Testis (tissue), 3 donors: ENCODE results near the gene SLC18B1. TPM values are rescaled to one million over a fixed set of nuclear protein-coding genes. Genes with fewer than 3 reads are reported as not detected.
A peak's percentile ranks its signal among the peaks of the same experiment; 100 is the strongest.

Experiments used
- DNase-seq: peaks from one replicate; pipeline ENCODE4 v3.0.0-alpha.2; 2019
- H3K27ac ChIP-seq, 2 donors: fragments of 200-600 bp; sonication (generic); one replicate each; pipeline ENCODE4 v1.5.1; 2019
- H3K27me3 ChIP-seq: fragments of 200-600 bp; sonication (generic); one replicate; pipeline ENCODE4 v1.5.1; 2019
- H3K36me3 ChIP-seq: fragments of 200-600 bp; sonication (generic); one replicate; pipeline ENCODE4 v1.5.1; 2017; ENCODE audit warnings: low read depth; ENCODE audit errors: missing control alignments
- H3K4me1 ChIP-seq: fragments of 200-600 bp; sonication (generic); one replicate; pipeline ENCODE4 v1.5.1; 2019
- H3K4me3 ChIP-seq, 2 donors: fragments of 200-600 bp; sonication (generic); one replicate each; pipeline ENCODE4 v1.5.1; 2017 to 2019
- H3K9me3 ChIP-seq: fragments of 200-600 bp; sonication (generic); one replicate; pipeline ENCODE4 v1.5.1; 2017
- CTCF ChIP-seq, 3 experiments: fragments of 450-650 bp in 2 of 3; fragments of 200-600 bp in 1 of 3; sonication (generic) in 1 of 3; IDR thresholded peaks; one replicate each; pipeline ENCODE4 v1.5.1; 2016 to 2019; ENCODE audit warnings: antibody characterized with exemption in 3 of 3, mild to moderate bottlenecking in 2 of 3, moderate library complexity in 1 of 3
- POLR2A ChIP-seq: fragments of 450-650 bp; IDR thresholded peaks from one replicate; pipeline ENCODE4 v1.6.1; 2017; ENCODE audit warnings: antibody characterized with exemption, mild to moderate bottlenecking, moderate library complexity
- WGBS, 2 donors: methylation state at CpG; one replicate each; pipeline ENCODE4 v1.1.5; 2018; 5-methylcytosine and 5-hydroxymethylcytosine counted together
- intact Hi-C: fragments of 100-400 bp; cut with DNase I; formaldehyde crosslinking; loops from one replicate; pipeline ENCODE4 v1.15.1; 2023; ENCODE audit warnings: low total_unique reads
- polyA plus RNA-seq: library from polyadenylated mRNA; stranded (reverse); fragments of 350-450 nt; fragmentation: Illumina TruSeq; extraction: RNeasy Lipid Tissue Mini Kit (QIAGEN cat#74804); gene quantifications from one replicate; pipeline ENCODE4 v1.2.3, GENCODE V29; 2014; ENCODE audit warnings: low read depth, low replicate concordance; ENCODE audit not compliant: insufficient read depth
- total RNA-seq, 2 donors: library from RNA; depleted of rRNA; stranded (reverse); fragments of >200 nt; gene quantifications; one replicate each; pipeline ENCODE4 v1.2.3, GENCODE V29; 2016

The SLC18B1 gene
- total and polyA plus RNA-seq, 3 donors from 2014 or later, result 2.4 to 7.5 (median 3.6) TPM

GRCh38 chr6:132830334-132830751, 31.9 kb upstream of the SLC18B1 start:
- 43 to 55% methylated on average over 3 of the region's 3 CpGs for WGBS, 2 donors
- intact Hi-C loops, result no loop called here
- Histone ChIP-seq H3K27me3 (no peaks in the 10 kb centered on the region), H3K4me1 (no peaks in the 10 kb centered on the region), H3K36me3 (no peaks in the 10 kb centered on the region), H3K4me3 (no peak overlapping the region), H3K9me3 (no peaks in the 10 kb centered on the region), H3K27ac (no peak overlapping the region)
- no peak for DNase-seq
- TF ChIP-seq POLR2A (no peak), CTCF (IDR thresholded peaks at IDR 0.05) (peak in 2 of 3 experiments; percentile 21 to 47)

- Histone ChIP-seq H3K36me3 (no peaks in the 10 kb centered on the region), H3K27me3 (no peaks in the 10 kb centered on the region), H3K4me1 (peaks cover 6% of the 10 kb centered on the region), H3K9me3 (no peaks in the 10 kb centered on the region), H3K27ac (no peak overlapping the region), H3K4me3 (no peak overlapping the region)
- DNase-seq, result no peak
- WGBS, 2 donors, result 75% methylated on average over 5 of the region's 5 CpGs
- intact Hi-C loops, result no loop called here
- TF ChIP-seq POLR2A, result no peak
- TF ChIP-seq CTCF (IDR thresholded peaks at IDR 0.05), result no peak
Observed at GRCh38 chr6:132820629-132821381, 22.4 kb upstream of the SLC18B1 start.

GRCh38 chr6:132819405-132820161, 21.1 kb upstream of the SLC18B1 start:
- Histone ChIP-seq H3K27ac (no peak overlapping the region), H3K4me1 (peaks cover 13% of the 10 kb centered on the region), H3K4me3 (no peak overlapping the region), H3K36me3 (no peaks in the 10 kb centered on the region), H3K27me3 (no peaks in the 10 kb centered on the region), H3K9me3 (no peaks in the 10 kb centered on the region)
- no peak for DNase-seq
- no peak for TF ChIP-seq POLR2A
- TF ChIP-seq CTCF (IDR thresholded peaks at IDR 0.05), result no peak
- intact Hi-C loops, result no loop called here
- WGBS, 2 donors, result 72 to 81% methylated on average over 4 of the region's 4 CpGs

GRCh38 chr6:132818404-132819359, 20.2 kb upstream of the SLC18B1 start:
- TF ChIP-seq POLR2A (no peak), CTCF (IDR thresholded peaks at IDR 0.05) (no peak)
- Histone ChIP-seq H3K4me1 (peaks cover 13% of the 10 kb centered on the region), H3K9me3 (no peaks in the 10 kb centered on the region), H3K27ac (no peak overlapping the region), H3K4me3 (no peak overlapping the region), H3K27me3 (no peaks in the 10 kb centered on the region), H3K36me3 (no peaks in the 10 kb centered on the region)
- intact Hi-C loops, result no loop called here
- DNase-seq, result no peak
- 52 to 58% methylated on average over 6 of the region's 6 CpGs for WGBS, 2 donors
